NCI-H345 (cell line): Measurements from ENCODE around the gene HSPB2.
"Not testable (repeated sequence)": the region's sequence is repeated elsewhere in the genome, so short reads cannot be mapped to it uniquely, and the experiment has no call there.

Experiments
- DNase-seq: peaks from one replicate; lab custom pipeline; 2025; lab: John Stamatoyannopoulos, UW

Gene HSPB2

DNA sequence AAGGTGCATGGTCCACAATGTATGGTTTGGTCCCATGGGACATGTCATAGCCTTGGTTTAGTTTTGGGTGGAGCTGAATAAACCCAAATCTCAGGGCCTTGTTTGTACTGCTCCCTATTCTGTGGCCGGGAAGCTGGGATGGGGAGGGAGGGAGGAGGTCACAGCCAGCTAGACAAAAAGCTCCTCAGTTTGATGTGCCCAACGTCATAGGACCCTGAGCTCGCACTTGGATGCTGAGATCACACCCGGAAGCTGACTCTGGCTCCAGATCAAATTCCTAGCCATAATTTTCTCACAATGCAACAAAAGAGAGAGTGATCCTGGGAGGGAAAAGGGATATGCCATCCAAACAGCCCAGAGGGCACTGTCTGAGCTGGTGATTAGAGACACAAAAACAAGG lies 1.5 kb downstream of the HSPB2 start:
- no peak for DNase-seq

DNA sequence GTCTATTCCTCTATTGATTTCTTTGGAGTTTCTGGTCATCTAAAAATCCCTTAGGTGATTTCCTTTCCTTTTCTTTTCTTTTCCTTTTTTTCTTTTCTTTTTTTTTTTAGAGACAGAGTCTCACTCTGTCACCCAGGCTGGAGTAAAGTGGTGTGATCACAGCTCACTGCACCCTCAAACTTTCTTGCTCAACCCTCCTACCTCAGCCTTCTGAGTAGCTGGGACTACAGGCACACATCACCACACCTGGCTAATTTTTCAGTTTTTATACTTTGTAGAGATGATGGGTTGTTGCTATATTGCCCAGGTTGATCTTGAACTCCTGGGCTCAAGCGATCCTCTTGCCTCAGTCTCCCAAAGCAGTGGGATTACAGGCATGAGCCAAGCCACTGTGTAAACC lies 4.2 kb downstream of the HSPB2 start:
- DNase-seq, result no peak

DNA sequence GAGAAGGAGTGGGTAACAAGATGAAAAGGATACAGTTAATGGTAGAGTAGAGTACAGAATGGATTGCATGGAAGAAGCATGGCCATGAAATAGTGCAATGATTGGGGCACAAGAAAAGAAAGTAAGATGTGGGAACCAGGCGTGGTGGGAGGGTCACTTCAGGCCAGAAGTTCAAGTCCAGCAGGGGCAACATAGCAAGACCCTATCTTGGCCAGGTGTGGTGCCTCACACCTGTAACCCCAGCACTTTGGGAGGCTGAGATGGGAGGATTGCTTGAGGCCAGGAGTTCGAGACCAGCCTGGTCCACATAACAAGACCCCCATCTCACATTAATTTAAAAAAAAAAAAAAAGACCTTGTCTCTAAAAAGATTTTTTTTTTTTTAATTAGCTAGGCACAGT lies 4.8 kb downstream of the HSPB2 start:
- no peak for DNase-seq

DNA sequence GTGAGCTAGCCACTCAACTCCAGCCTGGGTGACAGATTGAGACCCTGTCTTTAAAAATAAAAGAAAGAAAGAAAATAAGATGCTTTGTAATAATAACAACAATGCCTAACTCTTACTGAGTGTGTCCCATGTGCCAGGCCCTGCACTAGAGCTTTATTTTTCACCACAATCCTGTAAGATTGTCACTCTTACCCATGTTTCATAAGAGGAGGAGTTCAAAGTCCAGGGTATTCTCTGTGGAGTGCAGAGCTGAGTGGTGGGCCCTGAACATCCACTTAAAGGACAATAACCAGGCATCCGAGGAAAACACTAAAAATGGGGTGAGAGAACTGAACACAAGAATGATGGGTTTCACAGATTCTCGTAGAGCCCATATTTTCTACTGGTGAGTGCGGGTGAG lies 5.3 kb downstream of the HSPB2 start:
- DNase-seq, result no peak

DNA sequence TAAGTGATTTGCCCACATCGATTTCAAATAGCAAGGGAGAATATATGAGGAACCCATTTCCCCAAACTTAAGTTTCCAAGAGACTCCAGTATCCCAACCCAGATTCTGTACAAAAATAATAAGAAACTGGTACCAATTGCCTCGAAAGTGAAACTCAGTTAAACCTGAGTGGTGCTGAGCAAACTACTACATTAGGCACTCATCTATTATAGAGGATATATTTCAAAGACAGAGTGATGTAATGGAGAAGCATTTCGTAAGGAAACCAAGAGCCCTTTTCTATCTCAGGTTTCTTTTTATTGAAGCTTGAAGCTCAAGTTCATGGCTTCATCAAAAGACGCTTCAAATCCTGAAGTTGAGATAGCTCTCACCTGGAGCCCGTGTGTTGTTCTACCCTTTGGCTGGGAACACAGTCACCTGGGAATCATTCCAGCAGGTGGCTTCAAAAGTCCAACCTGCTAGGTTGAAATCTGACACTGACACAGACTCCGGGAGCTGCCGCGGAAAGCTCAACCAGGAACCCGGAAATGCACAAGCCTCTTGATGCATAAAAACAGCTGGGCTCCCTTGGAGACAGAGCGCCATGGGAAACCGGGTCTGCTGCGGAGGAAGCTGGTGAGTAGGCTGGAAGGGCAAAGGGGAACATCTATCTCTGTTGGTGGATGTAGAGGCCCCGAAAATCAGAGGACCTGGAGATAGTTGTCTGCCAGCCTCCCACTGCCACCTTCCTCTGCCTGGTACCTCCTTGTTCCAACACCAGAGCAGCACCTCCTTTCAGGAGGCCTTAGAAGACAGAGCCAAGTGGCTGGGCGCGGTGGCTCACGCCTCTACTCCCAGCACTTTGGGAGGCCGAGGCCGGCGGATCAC lies 6.1 kb downstream of the HSPB2 start, which contains the start of gene C11orf52:
Gene C11orf52, plus strand, starts transcription at position 524 of the 867 bp plus-strand sequence. Its CDS starts 60 bp downstream, at position 584.
- DNase-seq, result peak; percentile 97

DNA sequence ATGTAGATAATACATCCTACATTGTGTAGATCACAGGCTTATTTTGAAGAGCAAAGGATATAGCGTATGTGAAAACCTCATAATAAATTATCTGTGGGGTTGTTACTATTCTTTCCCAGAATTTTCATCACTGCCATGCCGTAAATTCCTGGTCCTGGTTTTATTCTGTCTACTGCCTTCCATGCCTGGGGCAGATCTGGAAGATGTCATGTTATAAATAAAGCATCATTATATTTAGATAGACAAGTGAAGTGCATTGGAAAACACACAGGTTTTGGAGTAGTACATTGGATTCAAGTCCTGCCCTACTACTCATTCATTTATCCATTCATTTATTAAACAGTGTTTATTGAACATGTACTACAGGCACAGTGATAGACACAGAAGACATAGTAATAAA lies 8.4 kb downstream of the HSPB2 start:
- no peak for DNase-seq

DNA sequence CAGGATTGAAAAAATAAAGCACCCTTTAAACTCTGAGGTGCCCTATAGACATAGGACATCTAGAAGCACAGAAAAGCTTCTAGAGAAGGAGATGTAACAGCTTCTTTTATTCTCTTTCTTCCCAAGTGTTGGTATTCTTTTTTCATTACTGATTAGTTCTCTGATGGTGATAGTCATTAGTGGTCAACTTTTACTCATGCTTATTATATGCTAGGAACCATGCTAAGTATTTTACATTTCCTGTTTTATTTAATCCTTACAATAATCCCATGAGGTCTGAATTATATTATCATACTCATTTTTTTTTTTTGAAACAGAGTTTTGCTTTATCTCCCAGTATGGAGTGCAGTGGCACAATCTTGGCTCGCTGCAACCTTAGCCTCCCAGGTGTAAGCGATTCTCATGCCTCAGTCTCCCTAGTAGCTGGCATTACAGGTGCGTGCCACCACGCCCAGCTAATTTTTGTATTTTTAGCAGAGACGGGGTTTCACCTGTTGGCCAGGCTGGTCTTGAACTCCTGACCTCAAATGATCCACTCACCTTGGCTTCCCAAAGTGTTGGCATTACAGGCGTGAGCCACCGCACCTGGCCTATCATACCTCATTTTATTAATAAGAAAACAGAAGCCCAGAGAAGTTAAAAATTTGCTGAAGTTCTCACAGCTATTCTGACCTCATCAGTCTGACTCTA lies 9.2 kb downstream of the HSPB2 start:
- no peak for DNase-seq

DNA sequence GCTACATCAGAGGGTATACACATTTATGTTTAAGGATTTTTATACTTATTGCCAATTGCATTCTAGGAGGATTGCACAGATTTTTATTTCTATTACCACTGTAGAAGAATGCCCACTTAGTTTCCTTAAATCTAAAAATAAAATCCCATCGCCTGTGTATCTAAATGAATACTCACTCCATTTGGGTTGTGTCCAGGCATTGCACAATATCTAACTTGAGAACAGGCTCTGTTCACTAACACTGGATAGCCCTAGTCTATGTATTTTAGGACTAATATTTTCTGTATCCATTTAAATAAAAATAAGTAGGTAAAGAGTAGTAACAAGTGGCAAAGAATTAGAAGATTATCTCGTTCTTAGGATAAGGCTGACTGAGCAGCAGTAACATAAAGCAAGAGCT lies 10.3 kb downstream of the HSPB2 start:
- no peak for DNase-seq

DNA sequence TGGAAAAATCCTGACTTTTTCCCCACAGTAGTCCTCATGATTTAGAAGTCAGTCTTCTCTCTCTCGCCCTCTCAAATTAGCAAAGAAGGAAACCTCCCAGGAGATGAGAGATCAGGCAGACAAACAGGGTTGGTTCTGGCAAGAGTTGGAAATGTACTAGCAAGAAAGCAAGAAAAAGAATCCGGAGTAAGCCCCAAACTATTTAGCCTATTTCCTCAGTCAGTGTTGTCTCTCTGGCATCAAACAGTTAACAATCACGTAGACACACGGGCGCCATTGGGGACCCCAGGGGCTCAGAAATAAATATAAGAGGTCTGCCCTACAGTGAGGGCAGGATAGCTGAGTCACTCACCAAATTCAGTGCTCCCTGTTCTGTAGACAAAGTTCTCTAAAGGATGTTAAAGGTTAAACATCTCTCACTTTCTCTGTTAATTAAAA lies 10.8 kb downstream of the HSPB2 start:
- DNase-seq, result no peak

DNA sequence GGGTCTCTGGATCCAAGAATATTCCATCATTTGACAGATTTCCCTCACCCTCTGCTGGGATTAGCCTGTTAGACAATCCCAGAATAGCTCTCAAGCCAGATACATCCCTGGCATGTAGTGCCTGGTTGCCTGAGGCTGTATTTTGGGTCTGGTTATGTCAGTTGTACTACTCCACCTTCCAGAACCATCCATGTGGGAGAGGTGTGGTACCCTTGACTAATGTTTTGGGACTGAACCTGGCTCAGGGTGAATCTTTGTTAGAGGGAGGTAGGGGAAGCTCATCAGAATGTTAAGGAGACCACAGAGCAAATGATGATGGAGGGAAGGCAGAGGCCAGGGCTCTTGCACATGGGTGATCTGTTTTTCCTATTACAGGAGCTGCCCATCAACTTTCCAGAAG lies 11.4 kb downstream of the HSPB2 start:
- no peak for DNase-seq

DNA sequence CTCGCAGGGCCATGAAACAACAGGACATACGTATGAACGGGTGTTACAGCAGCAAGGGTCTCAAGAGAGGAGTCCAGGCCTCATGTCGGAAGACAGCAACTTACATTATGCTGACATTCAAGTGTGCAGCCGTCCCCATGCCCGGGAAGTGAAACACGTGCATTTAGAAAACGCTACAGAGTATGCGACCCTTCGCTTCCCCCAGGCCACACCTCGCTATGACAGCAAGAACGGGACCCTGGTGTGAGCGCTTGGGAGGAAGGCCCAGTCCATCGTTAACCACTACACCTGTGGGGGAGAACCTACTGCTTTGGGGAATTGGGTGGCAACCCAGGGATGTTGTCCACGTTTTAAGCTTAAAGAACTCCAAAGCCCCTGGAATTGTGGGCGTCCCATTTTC lies 13.4 kb downstream of the HSPB2 start:
- DNase-seq, result no peak

DNA sequence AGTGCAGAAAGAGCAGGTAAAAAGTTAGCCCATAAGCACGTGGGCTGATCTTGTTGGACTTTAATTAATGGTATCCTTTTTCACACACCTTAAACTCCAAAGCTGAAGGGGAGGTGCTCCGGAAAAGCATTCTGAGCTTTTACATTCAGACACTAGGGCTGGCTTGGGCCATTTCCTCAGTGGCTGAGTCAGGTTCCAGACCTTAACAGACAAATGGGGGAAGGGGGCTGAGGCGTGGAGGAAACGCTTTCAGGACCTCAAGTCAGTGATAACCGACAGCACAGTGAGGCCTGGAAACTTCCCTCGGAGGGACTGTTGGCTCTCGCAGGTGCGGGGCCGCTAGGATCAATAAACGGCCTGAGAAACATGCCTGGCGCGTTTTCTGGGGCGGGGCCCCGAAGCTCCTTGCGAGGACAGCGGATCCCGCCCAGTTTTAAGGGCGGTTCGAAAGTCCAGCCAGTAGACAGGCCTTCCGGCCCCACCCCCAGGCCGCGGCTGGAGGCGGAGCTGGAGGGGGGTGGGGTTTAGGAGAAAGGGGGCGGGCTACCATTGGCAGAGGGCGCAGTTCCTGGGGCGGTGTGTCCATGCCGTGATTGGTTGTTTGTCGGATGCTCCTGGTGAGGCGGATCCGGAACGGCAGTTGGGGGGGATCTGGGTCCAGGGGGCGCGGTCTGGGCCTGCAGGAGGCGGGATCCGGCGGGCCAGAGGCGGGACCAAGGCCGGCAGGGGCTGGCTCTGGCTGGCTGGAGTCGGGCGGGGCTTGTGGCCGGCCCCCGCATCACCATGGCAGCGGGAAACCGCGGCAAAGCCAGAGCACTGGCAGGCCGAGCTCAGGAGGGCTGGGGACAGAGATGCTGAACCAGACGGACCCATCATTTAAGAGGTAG lies 14.2 kb downstream of the HSPB2 start:
- peak; percentile 99 for DNase-seq

DNA sequence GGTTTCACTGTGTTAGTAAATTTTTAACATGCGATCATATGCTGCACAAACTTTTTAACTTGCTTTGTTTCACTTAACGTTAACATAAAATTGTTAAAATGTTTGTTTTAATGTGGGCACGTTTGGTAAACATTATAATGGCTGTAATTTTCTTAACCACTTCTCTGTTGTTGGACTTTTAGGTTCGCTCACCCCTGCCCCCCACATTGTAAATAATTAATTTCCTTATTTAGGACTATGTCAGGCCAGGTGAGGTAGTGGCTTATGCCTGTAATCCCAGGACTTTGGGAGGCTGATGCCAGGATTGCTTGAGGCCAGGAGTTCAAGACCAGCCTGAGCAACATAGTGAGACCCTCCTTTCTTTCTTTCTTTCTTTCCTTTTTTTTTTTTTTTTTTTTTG lies 17.9 kb downstream of the HSPB2 start:
- DNase-seq, result no peak

DNA sequence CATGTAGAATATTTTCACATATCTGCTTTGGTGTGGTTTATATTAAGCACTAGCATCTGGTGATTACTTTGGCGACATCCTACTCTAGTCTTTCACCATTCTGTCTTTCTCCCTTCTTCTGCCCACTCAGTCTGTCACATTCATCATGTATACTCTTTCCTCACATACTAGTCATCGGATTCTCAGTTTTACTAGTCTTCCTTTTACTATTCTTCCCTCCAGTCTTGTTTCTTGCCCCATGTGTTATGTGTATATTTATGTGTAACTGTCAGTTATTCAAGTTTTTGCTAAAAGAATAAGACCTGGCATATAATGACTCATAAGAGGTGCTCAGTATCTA lies 20.0 kb downstream of the HSPB2 start:
- DNase-seq, result no peak

DNA sequence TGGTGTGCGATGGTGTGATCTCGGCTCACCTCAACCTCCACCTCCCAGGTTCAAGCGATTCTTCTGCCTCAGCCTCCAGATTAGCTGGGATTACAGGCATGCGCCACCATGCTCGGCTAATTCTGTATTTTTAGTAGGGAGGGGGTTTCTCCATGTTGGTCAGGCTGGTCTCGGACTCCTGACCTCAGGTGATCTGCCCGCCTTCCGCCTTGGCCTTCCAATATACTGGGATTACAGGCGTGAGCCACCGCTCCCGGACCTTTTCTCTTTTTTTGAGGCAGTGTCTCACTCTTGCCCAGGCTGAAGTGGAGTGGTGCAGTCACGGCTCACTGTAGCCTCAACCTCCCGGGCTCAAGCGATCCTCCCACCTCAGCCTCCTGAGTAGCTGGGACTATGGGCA lies 20.6 kb downstream of the HSPB2 start:
- not testable (repeated sequence) for DNase-seq

DNA sequence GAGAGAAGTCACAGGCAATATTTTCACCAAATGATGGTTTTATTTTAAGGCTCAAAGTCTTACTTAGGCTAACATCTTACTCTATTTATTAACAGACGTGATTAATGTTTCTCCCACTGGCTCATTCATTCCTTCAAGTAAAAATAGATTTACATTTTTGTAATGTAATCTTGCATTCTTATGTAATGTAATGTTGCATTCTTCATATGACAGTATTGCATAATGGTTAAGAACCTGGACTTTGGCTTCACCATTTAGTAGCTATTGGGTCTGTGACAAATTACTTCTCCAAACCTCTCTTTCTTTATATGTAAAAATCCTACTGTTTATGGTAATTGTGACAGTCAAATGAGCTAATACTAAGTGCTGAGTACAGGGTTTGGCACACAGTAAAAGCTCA lies 21.3 kb downstream of the HSPB2 start:
- no peak for DNase-seq

DNA sequence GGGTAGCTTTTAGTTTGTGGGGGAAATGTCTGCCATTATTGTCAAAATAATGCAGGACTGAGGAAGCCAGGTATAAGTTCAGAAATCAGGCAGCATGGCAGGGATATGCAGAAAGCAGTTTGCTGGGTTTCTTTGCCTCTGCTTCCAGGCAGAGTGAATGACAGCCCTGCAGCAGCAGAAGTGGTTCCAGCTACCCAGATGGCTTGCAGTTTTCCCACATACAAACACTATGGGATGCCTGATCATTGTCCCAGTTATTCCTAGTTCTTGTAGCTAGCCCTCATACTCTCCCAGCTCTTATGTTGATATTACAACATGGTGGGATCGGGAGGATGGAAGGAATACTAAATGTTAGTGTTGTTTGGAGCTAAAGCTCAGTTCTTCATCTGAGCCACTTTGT lies 21.8 kb downstream of the HSPB2 start:
- no peak for DNase-seq

DNA sequence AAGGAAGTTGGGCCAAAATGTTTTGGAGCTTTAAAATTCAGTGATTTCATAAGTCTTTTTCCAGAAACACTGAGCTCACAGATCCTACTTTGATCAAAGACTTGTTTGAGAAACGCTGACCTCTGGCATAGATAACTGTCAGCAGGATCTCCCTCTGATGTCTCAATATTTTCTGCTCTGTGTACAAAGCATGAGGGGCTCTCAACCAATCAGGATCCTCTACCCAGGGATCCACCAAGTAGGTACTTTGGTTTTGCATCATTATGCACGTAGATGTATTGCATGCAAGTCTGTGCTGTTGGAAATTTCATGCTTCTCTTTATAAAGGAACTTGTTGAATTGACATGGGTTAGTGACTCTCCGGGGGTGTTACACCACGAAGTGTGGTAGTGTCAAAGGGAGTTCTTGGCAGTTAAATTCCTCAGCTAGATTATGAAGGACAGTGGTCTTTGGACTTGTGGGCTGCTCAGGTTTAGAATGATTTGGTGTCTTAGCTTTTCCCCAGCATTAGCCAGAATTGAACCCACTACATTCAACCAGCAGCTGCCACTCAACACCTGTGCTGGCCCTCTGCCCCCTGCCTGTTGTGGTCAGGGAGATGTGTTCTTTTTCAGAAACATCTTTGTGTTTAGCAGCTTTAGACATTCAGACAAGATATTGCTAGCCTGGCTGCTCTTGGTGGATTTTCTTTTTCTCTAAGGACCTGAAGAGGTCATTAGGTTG lies 22.9 kb downstream of the HSPB2 start:
- DNase-seq, result no peak

DNA sequence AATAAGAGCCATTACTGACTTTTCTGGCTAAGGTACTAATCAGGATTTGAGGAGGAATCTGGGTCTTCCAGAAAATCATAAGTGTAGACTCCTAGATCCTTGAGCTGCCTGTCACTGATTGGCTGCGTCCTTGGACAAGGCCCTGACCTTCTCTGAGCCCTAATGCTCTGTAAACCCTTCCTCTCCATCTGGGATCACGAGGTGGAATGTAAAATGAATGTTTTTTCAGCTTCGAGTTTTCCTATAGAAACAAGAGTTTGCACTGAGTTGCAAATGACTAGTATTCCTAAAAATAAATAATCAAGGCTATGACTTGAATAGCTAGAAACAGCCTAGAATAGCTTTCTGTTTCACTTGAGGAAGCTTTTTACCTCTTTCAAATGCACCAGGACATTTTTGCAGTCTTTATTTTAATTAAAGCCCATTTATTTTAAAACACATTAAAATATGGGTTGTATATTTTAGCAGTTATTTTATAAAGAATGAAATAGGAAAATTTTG lies 23.6 kb downstream of the HSPB2 start:
- DNase-seq, result no peak

DNA sequence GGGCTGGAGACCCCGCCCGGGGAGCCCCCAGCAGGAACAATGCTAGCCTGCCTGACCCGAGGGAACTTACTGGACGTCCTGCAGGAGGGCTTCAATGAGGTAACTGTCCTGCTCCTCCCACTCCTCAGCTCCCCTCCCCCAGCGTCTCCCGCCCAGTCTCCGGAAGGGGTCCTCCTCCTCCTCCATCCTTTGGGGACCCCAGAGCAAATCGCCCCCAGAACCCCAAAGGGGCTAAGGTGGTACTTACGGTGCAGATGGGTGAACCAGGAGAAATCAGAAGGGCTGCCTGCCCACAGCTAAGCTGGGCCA lies 24.9 kb downstream of the HSPB2 start:
- no peak for DNase-seq

DNA sequence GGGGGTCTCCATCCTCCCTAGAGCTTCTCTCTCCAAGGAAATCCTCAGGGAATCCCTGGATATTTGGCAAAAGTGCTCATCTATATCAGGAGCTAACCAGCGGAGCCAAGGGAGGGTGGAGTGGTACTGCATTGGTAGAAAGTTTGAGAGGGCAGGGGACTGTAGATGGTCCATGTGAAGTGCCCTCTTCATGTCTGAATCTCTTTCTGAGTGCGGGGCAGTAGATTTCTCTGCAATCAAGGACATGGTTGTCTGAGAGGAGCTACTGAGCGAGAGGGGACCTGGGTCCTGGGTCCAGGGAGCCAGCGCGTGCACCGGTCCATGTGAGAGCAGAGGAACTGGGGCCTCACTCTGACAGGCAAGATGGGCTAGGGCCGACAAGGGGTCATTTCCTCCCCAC lies 25.3 kb downstream of the HSPB2 start:
- no peak for DNase-seq

DNA sequence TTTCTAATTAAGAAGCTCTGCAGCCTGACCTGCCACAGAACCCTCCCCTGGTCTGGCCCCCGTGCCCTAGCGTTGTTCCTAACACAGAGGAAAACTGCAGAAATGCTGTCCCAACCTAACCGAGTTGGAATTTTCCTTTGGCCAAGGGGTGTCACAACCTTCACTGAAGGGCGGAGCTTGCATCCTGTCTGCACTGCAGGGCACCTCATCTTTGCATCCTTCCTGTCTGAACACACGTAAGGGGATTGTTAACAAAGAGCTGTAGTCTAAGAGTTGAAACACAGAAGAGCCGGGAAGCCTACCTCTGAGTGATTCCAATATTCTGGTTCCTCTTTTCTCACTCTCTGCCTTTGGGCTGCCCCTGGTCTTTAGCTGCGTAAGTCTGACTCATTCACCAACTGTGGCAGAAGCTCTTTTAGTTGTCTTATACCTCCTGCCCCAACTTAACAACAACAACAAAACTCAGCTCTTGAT lies 26.2 kb downstream of the HSPB2 start:
- no peak for DNase-seq
